ENCODE measurements around the gene VWCE. TPM values are rescaled to one million over a fixed set of nuclear protein-coding genes. Genes with fewer than 3 reads are reported as not detected.
"Not testable (repeated sequence)": the region's sequence is repeated elsewhere in the genome, so short reads cannot be mapped to it uniquely, and the experiment has no call there.

The VWCE gene
- total RNA-seq, 1 donor from 2014 or later: 1.0 TPM

GRCh38 chr11:61226457-61227137 is 68.5 kb downstream of the VWCE start:
- H3K4me1 ChIP-seq (ENCODE audit: control insufficient read depth in 3 of 3, insufficient read depth in 3 of 3, low read length in 3 of 3); H3K9ac ChIP-seq (ENCODE audit: low read depth in 1 of 3, low read length in 3 of 3); H3K9me3 ChIP-seq (ENCODE audit: control insufficient read depth in 3 of 3, low read length in 3 of 3); H3K27me3 ChIP-seq (ENCODE audit: control insufficient read depth in 3 of 3, insufficient read depth in 3 of 3, low read length in 3 of 3); H3K36me3 ChIP-seq (ENCODE audit: control insufficient read depth in 3 of 3, insufficient read depth in 3 of 3, low read length in 3 of 3); H3K4me3 ChIP-seq (ENCODE audit: low read length in 3 of 3); H3K27ac ChIP-seq (ENCODE audit: low read depth, low read length): not testable (repeated sequence)

GRCh38 chr11:61222692-61223091 is 72.4 kb downstream of the VWCE start:
- H3K4me1 ChIP-seq (ENCODE audit: control insufficient read depth in 3 of 3, insufficient read depth in 3 of 3, low read length in 3 of 3); H3K4me3 ChIP-seq (ENCODE audit: low read length in 3 of 3); H3K27ac ChIP-seq (ENCODE audit: low read depth, low read length); H3K9me3 ChIP-seq (ENCODE audit: control insufficient read depth in 3 of 3, low read length in 3 of 3); H3K27me3 ChIP-seq (ENCODE audit: control insufficient read depth in 3 of 3, insufficient read depth in 3 of 3, low read length in 3 of 3); H3K9ac ChIP-seq (ENCODE audit: low read depth in 1 of 3, low read length in 3 of 3); H3K36me3 ChIP-seq (ENCODE audit: control insufficient read depth in 3 of 3, insufficient read depth in 3 of 3, low read length in 3 of 3): not testable (repeated sequence)

GRCh38 chr11:61222047-61222446 is 73.1 kb downstream of the VWCE start, which contains the start of gene PGA4:
Gene PGA4, plus strand, starts transcription at chr11:61222347. Its CDS starts 54 bp downstream, at chr11:61222401.
- H3K9me3 ChIP-seq (ENCODE audit: control insufficient read depth in 3 of 3, low read length in 3 of 3); H3K9ac ChIP-seq (ENCODE audit: low read depth in 1 of 3, low read length in 3 of 3); H3K4me3 ChIP-seq (ENCODE audit: low read length in 3 of 3): not testable (repeated sequence)

GRCh38 chr11:61219016-61219415 is 76.1 kb downstream of the VWCE start:
- not testable (repeated sequence) for H3K27ac ChIP-seq (ENCODE audit: low read depth, low read length); H3K27me3 ChIP-seq (ENCODE audit: control insufficient read depth in 3 of 3, insufficient read depth in 3 of 3, low read length in 3 of 3); H3K36me3 ChIP-seq (ENCODE audit: control insufficient read depth in 3 of 3, insufficient read depth in 3 of 3, low read length in 3 of 3); H3K9me3 ChIP-seq (ENCODE audit: control insufficient read depth in 3 of 3, low read length in 3 of 3); H3K9ac ChIP-seq (ENCODE audit: low read depth in 1 of 3, low read length in 3 of 3); H3K4me3 ChIP-seq (ENCODE audit: low read length in 3 of 3); H3K4me1 ChIP-seq (ENCODE audit: control insufficient read depth in 3 of 3, insufficient read depth in 3 of 3, low read length in 3 of 3)

More at GRCh38 chr11:61222047-61222446, 73.1 kb downstream of the VWCE start, which contains the start of gene PGA4:
- H3K36me3 ChIP-seq (ENCODE audit: control insufficient read depth in 3 of 3, insufficient read depth in 3 of 3, low read length in 3 of 3); H3K27ac ChIP-seq (ENCODE audit: low read depth, low read length); H3K4me1 ChIP-seq (ENCODE audit: control insufficient read depth in 3 of 3, insufficient read depth in 3 of 3, low read length in 3 of 3); H3K27me3 ChIP-seq (ENCODE audit: control insufficient read depth in 3 of 3, insufficient read depth in 3 of 3, low read length in 3 of 3): not testable (repeated sequence)

GRCh38 chr11:61218306-61218705 is 76.8 kb downstream of the VWCE start:
- H3K36me3 ChIP-seq (ENCODE audit: control insufficient read depth in 3 of 3, insufficient read depth in 3 of 3, low read length in 3 of 3); H3K9ac ChIP-seq (ENCODE audit: low read depth in 1 of 3, low read length in 3 of 3); H3K27me3 ChIP-seq (ENCODE audit: control insufficient read depth in 3 of 3, insufficient read depth in 3 of 3, low read length in 3 of 3); H3K9me3 ChIP-seq (ENCODE audit: control insufficient read depth in 3 of 3, low read length in 3 of 3); H3K27ac ChIP-seq (ENCODE audit: low read depth, low read length); H3K4me3 ChIP-seq (ENCODE audit: low read length in 3 of 3); H3K4me1 ChIP-seq (ENCODE audit: control insufficient read depth in 3 of 3, insufficient read depth in 3 of 3, low read length in 3 of 3): not testable (repeated sequence)

- not testable (repeated sequence) for H3K9me3 ChIP-seq (ENCODE audit: control insufficient read depth in 3 of 3, low read length in 3 of 3); H3K36me3 ChIP-seq (ENCODE audit: control insufficient read depth in 3 of 3, insufficient read depth in 3 of 3, low read length in 3 of 3); H3K27me3 ChIP-seq (ENCODE audit: control insufficient read depth in 3 of 3, insufficient read depth in 3 of 3, low read length in 3 of 3); H3K27ac ChIP-seq (ENCODE audit: low read depth, low read length); H3K9ac ChIP-seq (ENCODE audit: low read depth in 1 of 3, low read length in 3 of 3); H3K4me1 ChIP-seq (ENCODE audit: control insufficient read depth in 3 of 3, insufficient read depth in 3 of 3, low read length in 3 of 3); H3K4me3 ChIP-seq (ENCODE audit: low read length in 3 of 3)
These were observed 81.3 kb downstream of the VWCE start for GRCh38 chr11:61213711-61214324.

GRCh38 chr11:61212202-61212601 is 82.9 kb downstream of the VWCE start:
- not testable (repeated sequence) for H3K4me1 ChIP-seq (ENCODE audit: control insufficient read depth in 3 of 3, insufficient read depth in 3 of 3, low read length in 3 of 3)

GRCh38 chr11:61211327-61211952 is 83.7 kb downstream of the VWCE start:
- not testable (repeated sequence) for H3K36me3 ChIP-seq (ENCODE audit: control insufficient read depth in 3 of 3, insufficient read depth in 3 of 3, low read length in 3 of 3); H3K9ac ChIP-seq (ENCODE audit: low read depth in 1 of 3, low read length in 3 of 3); H3K4me1 ChIP-seq (ENCODE audit: control insufficient read depth in 3 of 3, insufficient read depth in 3 of 3, low read length in 3 of 3); H3K27ac ChIP-seq (ENCODE audit: low read depth, low read length); H3K9me3 ChIP-seq (ENCODE audit: control insufficient read depth in 3 of 3, low read length in 3 of 3); H3K27me3 ChIP-seq (ENCODE audit: control insufficient read depth in 3 of 3, insufficient read depth in 3 of 3, low read length in 3 of 3); H3K4me3 ChIP-seq (ENCODE audit: low read length in 3 of 3)

More at GRCh38 chr11:61212202-61212601, 82.9 kb downstream of the VWCE start:
- H3K27ac ChIP-seq (ENCODE audit: low read depth, low read length); H3K27me3 ChIP-seq (ENCODE audit: control insufficient read depth in 3 of 3, insufficient read depth in 3 of 3, low read length in 3 of 3); H3K4me3 ChIP-seq (ENCODE audit: low read length in 3 of 3); H3K9me3 ChIP-seq (ENCODE audit: control insufficient read depth in 3 of 3, low read length in 3 of 3); H3K36me3 ChIP-seq (ENCODE audit: control insufficient read depth in 3 of 3, insufficient read depth in 3 of 3, low read length in 3 of 3); H3K9ac ChIP-seq (ENCODE audit: low read depth in 1 of 3, low read length in 3 of 3): not testable (repeated sequence)

GRCh38 chr11:61210629-61211028 is 84.5 kb downstream of the VWCE start:
- not testable (repeated sequence) for H3K9me3 ChIP-seq (ENCODE audit: control insufficient read depth in 3 of 3, low read length in 3 of 3); H3K27me3 ChIP-seq (ENCODE audit: control insufficient read depth in 3 of 3, insufficient read depth in 3 of 3, low read length in 3 of 3); H3K9ac ChIP-seq (ENCODE audit: low read depth in 1 of 3, low read length in 3 of 3); H3K4me1 ChIP-seq (ENCODE audit: control insufficient read depth in 3 of 3, insufficient read depth in 3 of 3, low read length in 3 of 3); H3K4me3 ChIP-seq (ENCODE audit: low read length in 3 of 3); H3K36me3 ChIP-seq (ENCODE audit: control insufficient read depth in 3 of 3, insufficient read depth in 3 of 3, low read length in 3 of 3); H3K27ac ChIP-seq (ENCODE audit: low read depth, low read length)
